GM19099 (cell line): ENCODE measurements around the gene GDF9.

Experiments
- POLR2A ChIP-seq: IDR thresholded peaks from 3 replicates; pipeline ENCODE4 v1.6.1; 2011; ENCODE audit warnings: low read depth; ENCODE audit not compliant: insufficient read length; ENCODE audit errors: extremely low read depth

The GDF9 gene

GRCh38 chr5:132877466-132877865 is 11.2 kb upstream of the GDF9 start:
- no peak for TF ChIP-seq POLR2A

DNA sequence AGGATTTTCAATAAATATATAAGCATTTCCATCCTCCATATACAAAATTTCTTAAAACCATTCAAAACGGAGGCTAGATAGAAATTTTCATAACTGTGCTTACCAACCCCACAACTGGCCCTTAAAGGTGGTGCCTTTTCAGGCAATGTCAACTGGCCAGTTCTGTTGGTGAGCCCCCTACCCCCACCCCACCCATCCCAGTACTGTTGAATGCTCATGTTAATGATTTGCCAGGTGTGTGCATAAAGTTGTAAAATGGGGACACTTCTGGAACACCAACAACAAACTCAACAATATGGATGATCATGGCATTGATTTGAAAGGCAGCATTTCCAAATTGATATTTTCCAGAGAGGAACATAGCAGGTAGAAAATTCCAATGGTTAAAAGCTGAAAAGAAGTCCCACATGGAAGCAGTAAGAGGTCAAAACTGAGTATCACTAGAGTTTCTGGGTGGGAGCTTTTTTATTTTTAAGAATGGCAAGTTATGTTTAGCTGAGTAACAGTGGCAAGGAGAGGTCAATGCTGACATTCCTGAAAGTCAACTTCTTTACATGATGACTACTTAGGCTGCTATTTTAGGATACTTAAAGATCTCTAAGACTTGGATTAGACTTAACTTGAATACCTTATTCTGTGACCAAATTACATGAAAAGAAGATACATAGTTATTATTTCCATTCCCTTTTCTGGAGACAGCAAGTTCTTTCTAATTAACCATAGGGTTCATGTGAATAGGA is 9.9 kb upstream of the GDF9 start:
- no peak for TF ChIP-seq POLR2A

DNA sequence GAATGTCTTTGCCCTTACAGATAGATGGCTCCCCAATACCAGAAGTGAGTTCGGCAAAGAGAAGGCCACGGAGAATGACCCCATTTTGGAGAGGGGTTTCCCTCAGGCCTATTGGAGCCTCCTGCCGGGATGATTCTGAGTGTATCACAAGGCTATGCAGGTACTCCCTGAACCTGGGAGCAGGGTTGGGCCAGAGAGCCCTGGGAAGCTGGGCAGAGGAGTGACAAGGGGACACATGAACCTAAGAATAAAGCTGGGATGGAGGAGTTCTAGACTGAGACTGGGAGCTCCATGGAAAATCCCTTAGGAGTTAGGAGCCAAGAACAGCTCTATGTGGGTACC is 7.6 kb upstream of the GDF9 start:
- no peak for TF ChIP-seq POLR2A

DNA sequence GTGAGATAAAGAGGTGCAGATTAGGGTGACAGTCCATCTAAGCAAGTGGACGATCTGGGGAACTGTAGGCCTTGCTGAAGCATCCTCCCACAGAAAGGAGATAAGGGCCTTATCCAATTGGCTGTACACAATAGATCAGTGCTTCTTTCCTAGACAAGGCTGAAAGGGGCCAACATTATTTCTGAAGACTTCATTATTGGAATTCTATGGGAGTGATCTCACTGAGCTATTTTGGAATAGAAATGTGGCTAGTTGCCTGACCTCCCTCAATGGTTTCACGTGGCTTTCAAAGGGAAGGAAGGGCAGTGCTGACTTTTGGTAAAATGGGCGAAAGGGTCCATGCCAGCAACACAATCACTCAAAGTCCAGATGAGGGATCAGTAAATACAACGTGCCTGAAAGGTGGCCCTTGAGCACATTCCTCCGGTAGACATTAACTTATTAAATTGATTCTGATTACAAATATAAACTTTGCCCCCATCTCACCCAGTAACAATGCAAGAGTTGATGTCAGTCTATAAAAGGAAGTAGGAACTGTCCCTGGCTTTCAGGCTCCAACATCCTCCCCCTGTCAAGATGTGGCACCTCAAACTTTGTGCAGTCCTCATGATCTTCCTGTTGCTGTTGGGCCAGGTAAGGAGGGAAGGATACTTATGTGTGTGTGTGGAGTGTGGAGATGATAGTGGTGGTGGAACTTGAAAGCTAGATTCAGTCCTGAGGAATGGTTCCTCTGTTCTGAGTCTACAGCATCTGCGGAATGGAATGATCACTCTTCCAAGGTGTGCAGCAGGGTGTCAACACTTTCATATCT is 7.1 kb upstream of the GDF9 start, which contains the start of gene LEAP2:
TSS of gene LEAP2 (plus strand) at position 550 of the 811 bp plus-strand sequence. CDS start at position 577, 27 bp downstream.
- TF ChIP-seq POLR2A: no peak

DNA sequence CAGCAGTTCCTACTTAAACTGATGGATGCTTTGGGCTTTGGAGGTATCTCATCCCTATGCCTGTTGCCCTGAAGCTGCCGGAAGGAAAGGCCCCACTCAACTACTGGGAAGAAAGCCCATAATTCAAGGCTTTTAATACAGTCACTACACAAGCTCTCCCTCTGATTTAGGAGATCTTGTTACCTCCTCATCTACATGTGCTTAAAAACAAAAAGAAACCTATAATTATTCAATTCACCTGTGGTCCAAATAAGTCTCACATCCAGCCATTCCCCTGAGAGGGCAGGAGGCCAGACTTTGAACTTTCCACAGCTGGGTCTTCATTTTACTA is 6.5 kb upstream of the GDF9 start:
- no peak for TF ChIP-seq POLR2A

GRCh38 chr5:132871459-132872284 is 5.4 kb upstream of the GDF9 start:
- TF ChIP-seq POLR2A: no peak

DNA sequence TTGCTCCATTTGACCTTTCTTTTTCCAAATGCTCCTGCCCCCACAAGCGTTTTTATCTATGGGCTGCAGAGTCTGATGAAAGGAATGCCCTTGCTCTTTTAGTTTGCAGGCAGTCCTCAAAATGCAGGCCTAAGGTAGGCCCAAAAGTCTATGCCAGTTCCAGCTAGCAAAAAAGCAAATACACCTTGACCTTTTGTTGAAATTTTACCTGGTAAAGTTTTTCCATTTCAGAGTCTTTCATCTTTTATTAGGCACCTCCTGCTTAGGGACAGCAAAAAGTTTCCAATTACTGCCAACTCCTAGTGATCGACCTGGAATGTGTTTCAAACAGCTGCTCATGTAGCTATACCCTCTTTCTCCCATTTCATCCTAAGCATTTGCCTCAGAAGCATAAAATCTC is 4.5 kb upstream of the GDF9 start:
- no peak for TF ChIP-seq POLR2A

DNA sequence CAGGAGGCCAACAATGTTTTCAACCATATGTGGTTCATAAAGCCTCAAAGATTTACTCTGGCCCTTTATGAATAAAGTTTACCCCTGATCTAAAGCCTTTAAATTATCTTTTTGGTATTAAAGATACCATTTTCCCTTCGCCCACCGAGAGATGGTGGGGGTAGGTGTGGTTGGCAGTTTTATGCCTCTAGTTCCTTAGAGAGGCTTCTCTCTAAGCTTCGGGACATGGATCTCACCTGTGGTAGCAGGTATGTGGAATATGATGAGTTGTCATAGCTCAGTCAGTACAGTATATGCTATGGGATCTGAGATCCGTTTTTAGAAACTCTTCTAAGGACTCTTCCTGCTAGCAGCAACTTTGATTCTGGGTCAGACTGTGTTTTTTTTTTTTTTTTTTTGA is 2.5 kb upstream of the GDF9 start:
- TF ChIP-seq POLR2A: no peak

DNA sequence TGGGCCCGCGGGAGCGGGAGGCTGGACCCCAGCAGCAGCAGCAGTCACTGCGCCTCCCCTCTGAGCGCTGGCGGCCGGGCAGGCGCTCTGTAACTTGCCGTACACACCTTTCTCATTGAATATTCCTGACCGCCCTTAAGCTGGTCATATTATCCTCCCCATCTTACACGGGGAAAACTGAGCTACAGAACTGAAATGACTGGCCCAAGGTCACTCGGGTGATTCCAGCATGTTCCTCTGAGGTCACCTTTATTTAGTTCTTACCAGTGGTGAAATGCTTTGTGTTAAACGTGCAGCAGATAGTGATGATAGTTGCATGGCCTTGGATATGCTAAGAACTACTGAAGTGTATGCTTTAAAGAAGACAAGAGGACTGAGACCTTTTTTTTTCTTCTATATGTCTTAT is 780 bp upstream of the GDF9 start:
- no peak for TF ChIP-seq POLR2A

- no peak for TF ChIP-seq POLR2A
Measured at GRCh38 chr5:132865668-132866341, 464 bp downstream of the GDF9 start.

DNA sequence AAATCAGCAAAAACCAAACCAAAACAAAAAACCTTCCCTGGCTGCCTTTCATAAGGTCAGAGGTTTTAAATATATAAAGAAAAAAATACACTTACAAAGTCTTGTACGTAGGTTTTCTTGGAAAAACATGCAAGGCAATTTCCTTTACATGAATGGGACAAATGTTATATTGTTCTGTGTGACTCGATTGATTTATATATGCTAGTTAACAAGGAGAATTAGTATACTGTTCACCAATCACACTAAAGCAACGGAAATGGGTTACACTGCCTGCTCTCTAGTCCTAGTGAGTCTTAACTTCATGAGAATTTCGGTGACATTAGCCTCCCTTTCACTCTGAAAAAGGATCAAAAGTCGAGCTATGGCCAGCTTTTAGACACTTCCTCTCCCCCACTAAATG is 5.5 kb downstream of the GDF9 start:
- no peak for TF ChIP-seq POLR2A

DNA sequence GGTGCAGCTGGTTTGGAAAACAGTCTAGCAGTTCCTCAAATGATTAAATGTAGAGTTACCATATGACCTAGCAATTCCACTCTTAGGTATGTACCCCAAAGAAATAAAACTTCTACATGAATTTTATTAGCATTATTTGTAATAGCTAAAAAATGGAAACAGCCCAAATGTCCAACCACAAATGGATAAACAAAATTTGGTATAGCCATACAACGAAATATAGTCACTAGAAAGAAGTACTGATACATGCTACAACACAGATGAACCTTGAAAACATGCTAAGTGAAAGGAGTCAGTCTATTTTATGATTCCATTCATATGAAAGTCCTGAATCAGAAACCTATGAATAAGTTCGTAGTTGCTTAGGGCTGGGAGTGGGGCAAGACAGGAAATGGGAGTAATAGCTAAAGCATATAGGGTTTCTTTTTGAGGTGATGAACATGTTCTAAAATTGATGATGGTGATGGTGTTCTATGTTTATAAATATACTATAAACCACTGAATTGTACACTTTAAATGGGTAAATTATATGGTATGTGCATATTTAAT is 6.3 kb downstream of the GDF9 start:
- no peak for TF ChIP-seq POLR2A

DNA sequence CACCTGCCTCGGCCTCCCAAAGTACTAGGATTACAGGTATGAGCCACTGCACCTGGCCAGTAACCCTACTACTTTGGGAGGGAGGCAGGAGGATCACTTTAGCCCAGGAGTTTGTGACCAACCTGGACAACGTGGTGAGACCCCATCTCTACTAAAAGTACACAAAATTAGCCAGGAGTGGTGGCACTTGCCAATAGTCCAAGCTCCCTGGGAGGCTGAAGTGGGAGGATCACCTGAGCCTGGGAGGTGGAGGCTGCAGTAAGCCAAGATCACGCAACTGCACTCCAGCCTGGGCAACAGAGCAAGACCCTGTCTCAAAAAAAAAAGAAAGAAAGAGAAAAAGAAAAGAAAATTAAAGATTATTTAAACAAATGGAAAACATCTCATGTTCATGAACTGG is 10.3 kb downstream of the GDF9 start:
- TF ChIP-seq POLR2A: no peak

GRCh38 chr5:132854301-132854700 is 12.0 kb downstream of the GDF9 start:
- TF ChIP-seq POLR2A: no peak

DNA sequence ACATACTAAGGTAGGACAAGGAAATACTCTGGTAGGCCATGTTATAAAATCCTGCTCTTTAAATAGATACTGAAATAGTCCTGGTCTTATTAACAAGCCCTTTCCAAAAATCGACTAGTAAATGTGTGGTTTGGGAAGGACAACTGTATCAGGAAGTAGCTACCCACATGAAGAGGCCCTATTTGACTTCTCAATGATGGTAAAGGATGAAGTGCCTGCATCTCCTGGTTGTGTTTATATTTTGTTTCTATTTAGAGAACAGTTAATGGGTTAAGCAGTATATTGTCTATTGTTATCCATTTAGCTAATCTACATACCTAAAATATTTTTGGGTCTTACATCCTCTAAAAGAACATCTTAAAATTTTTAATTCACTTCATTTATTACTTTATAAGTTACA is 12.5 kb downstream of the GDF9 start:
- TF ChIP-seq POLR2A: no peak

DNA sequence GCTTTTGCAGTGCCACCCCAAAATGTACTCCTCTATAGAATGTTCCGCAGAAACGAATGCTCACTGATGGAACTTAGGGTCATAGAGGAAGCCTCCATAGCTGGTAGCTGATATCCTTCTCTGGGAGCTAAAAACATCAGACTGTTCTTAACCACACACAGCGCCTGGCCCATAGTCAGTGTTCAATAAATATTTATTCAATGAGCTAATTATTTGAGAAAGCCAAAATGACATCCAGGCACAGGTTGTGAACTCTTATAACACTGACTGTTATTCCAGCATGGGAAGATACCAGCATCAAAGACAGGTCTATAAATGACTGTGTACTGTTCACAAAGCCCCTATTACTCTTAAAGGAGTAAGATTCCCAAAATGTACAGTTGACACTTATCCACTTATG is 12.9 kb downstream of the GDF9 start:
- no peak for TF ChIP-seq POLR2A

- no peak for TF ChIP-seq POLR2A
Measured at GRCh38 chr5:132850066-132850465, 16.2 kb downstream of the GDF9 start.
